H1 (cell line): ENCODE measurements around the gene SLC15A1. TPM values are rescaled to one million over a fixed set of nuclear protein-coding genes. Genes with fewer than 3 reads are reported as not detected.

Experiments
- CEBPB ChIP-seq: IDR thresholded peaks from 2 replicates; pipeline ENCODE4 v1.6.1; 2012; ENCODE audit warnings: low read depth, low read length
- E2F6 ChIP-seq: IDR thresholded peaks from 2 replicates; pipeline ENCODE4 v1.6.1; 2012; ENCODE audit warnings: inconsistent platforms
- EZH2 ChIP-seq: fragments of 200-600 bp; sonication (generic); IDR thresholded peaks from 2 replicates; pipeline ENCODE4 v1.7.1; 2012; ENCODE audit warnings: low read depth, mild to moderate bottlenecking, moderate library complexity, low read length, inconsistent platforms; ENCODE audit not compliant: severe bottlenecking
- RBBP5 ChIP-seq: IDR thresholded peaks from 2 replicates; pipeline ENCODE4 v1.7.1; 2012; ENCODE audit warnings: low read depth, mild to moderate bottlenecking, inconsistent platforms, low read length, moderate library complexity, borderline replicate concordance
- RNF2 ChIP-seq: fragments of 200-900, 300-1000 bp; sonication (generic); IDR thresholded peaks from 2 replicates; pipeline ENCODE4 v1.7.1; 2016; ENCODE audit warnings: borderline replicate concordance, low read depth, mild to moderate bottlenecking, antibody characterized with exemption, low read length; ENCODE audit not compliant: poor library complexity, severe bottlenecking; ENCODE audit errors: missing control alignments
- polyA plus RNA-seq, 7 experiments: library from polyadenylated mRNA; depleted of rRNA in 3 of 7; stranded (reverse) in 5 of 7; unstranded in 2 of 7; fragments of >200 nt in 5 of 7; fragments of 200-250 nt in 2 of 7; gene quantifications; 1 replicate in 5 of 7; 2 replicates in 1 of 7; 4 replicates in 1 of 7; pipeline versions ENCODE4 v1.2.1 to v1.2.3, GENCODE V29; 2011 to 2013; ENCODE audit warnings: missing spikeins in 2 of 7, mixed read lengths in 2 of 7
- total RNA-seq: library from RNA; stranded (reverse); fragmentation: NEBNext Ultra II Directional; extraction: Animal tissue kit (Norgen Biotek cat#: 25700); gene quantifications from 2 replicates; pipeline ENCODE4 v1.2.1, GENCODE V29; 2021

The SLC15A1 gene
- total and polyA plus RNA-seq, 2 of the 8 experiments (the other 6 are each of a cell fraction or from before 2014, with no cell fraction given), result 1.3 to 2.4 TPM

GRCh38 chr13:98743377-98743776 lies 9.1 kb downstream of the SLC15A1 start (continued):
- TF ChIP-seq CEBPB (no peak), E2F6 (no peak), RBBP5 (no peak), RNF2 (no peak), EZH2 (no peak)
